OCI-LY1 (cell line): ENCODE measurements around the gene SIRPG.

ENCODE experiments used
- H2AFZ ChIP-seq: fragments of 200-600 bp; sonication (generic), shearing (Covaris generic); 2 replicates; pipeline ENCODE4 v1.6.0; 2014; ENCODE audit warnings: antibody characterized with exemption, mild to moderate bottlenecking, low read length
- H3F3A ChIP-seq: fragments of 200-600 bp; sonication (generic), shearing (Covaris generic); 2 replicates; pipeline ENCODE4 v1.6.0; 2014; ENCODE audit warnings: mild to moderate bottlenecking, antibody characterized with exemption, low read length, moderate library complexity; ENCODE audit not compliant: insufficient read depth
- H3K27ac ChIP-seq: fragments of 200-600 bp; sonication (generic); 2 replicates; pipeline ENCODE4 v1.5.1; 2014; ENCODE audit warnings: low read length, mixed run types, mild to moderate bottlenecking, low read depth; ENCODE audit not compliant: poor library complexity, severe bottlenecking
- H3K27me3 ChIP-seq: fragments of 200-600 bp; sonication (generic); 2 replicates; pipeline ENCODE4 v1.6.0; 2014; ENCODE audit warnings: antibody characterized with exemption, mild to moderate bottlenecking, low read length, moderate library complexity; ENCODE audit not compliant: insufficient read depth
- H3K36me3 ChIP-seq: fragments of 200-600 bp; sonication (generic); 2 replicates; pipeline ENCODE4 v1.6.1; 2014; ENCODE audit warnings: mild to moderate bottlenecking, antibody characterized with exemption, low read length, moderate library complexity, mixed read lengths; ENCODE audit not compliant: insufficient read depth
- H3K4me1 ChIP-seq: fragments of 200-600 bp; sonication (generic); 2 replicates; pipeline ENCODE4 v1.5.1; 2014; ENCODE audit warnings: mild to moderate bottlenecking, low read length, moderate library complexity; ENCODE audit not compliant: insufficient read depth, severe bottlenecking
- H3K4me2 ChIP-seq: fragments of 200-600 bp; sonication (generic), shearing (Covaris generic); 2 replicates; pipeline ENCODE4 v1.6.1; 2014; ENCODE audit warnings: low read length
- H3K4me3 ChIP-seq: fragments of 200-600 bp; sonication (generic); 2 replicates; pipeline ENCODE4 v1.5.1; 2014; ENCODE audit warnings: low read length, low read depth, mild to moderate bottlenecking, mixed read lengths; ENCODE audit not compliant: poor library complexity, severe bottlenecking
- H3K79me2 ChIP-seq: fragments of 200-600 bp; shearing (Covaris generic); 2 replicates; pipeline ENCODE4 v1.6.1; 2016; ENCODE audit warnings: mixed run types, low read length, mixed read lengths; ENCODE audit not compliant: insufficient read depth
- H3K9ac ChIP-seq: fragments of 200-600 bp; sonication (generic), shearing (Covaris generic); 2 replicates; pipeline ENCODE4 v1.6.1; 2014; ENCODE audit warnings: mild to moderate bottlenecking, low read length, mixed read lengths
- H3K9me2 ChIP-seq: fragments of 200-600 bp; sonication (generic), shearing (Covaris generic); 2 replicates; pipeline ENCODE4 v1.6.1; 2014; ENCODE audit warnings: low read depth, mild to moderate bottlenecking, low read length, mixed read lengths
- H3K9me3 ChIP-seq: fragments of 200-600 bp; shearing (Covaris generic); 2 replicates; pipeline ENCODE4 v1.6.1; 2014; ENCODE audit warnings: low read length, mixed read lengths
- H4K20me1 ChIP-seq: fragments of 200-600 bp; sonication (generic), shearing (Covaris generic); 2 replicates; pipeline ENCODE4 v1.6.0; 2016; ENCODE audit warnings: mild to moderate bottlenecking, low read length; ENCODE audit not compliant: insufficient read depth
- EZH2 ChIP-seq: fragments of 200-600 bp; sonication (generic), shearing (Covaris generic); IDR thresholded peaks from 2 replicates; pipeline ENCODE4 v1.8.0; 2017; ENCODE audit warnings: borderline replicate concordance, mixed run types, mild to moderate bottlenecking, antibody characterized with exemption, low read length, moderate library complexity, mixed read lengths
- TF ChIP-seq, protein P1 (sequence below): fragments of 200-600 bp; sonication (generic), shearing (Covaris generic); IDR thresholded peaks from 2 replicates; pipeline ENCODE4 v1.5.1; 2017; ENCODE audit warnings: mild to moderate bottlenecking, antibody characterized with exemption, low read length, moderate library complexity, mixed read lengths

The SIRPG gene

DNA sequence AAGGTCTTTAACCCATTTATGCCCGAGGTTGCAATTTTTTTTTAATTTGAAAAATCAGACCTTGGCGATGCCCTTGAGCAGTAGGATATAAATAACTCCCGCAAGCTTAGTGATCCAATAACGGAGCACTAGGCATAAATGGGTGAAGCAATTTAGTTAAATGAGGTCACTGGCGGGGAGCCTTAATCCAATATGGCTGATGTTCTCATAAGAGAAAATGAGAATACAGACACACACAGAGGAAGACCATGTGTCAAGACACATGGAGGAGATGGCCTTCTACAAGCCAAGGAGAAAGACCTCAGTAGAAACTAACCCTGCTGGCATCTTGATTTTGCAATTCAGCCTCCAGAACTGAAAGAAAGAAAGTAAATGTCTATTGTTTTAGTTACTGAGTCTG lies 735 bp downstream of the SIRPG start:
- TF ChIP-seq, protein P1, sequence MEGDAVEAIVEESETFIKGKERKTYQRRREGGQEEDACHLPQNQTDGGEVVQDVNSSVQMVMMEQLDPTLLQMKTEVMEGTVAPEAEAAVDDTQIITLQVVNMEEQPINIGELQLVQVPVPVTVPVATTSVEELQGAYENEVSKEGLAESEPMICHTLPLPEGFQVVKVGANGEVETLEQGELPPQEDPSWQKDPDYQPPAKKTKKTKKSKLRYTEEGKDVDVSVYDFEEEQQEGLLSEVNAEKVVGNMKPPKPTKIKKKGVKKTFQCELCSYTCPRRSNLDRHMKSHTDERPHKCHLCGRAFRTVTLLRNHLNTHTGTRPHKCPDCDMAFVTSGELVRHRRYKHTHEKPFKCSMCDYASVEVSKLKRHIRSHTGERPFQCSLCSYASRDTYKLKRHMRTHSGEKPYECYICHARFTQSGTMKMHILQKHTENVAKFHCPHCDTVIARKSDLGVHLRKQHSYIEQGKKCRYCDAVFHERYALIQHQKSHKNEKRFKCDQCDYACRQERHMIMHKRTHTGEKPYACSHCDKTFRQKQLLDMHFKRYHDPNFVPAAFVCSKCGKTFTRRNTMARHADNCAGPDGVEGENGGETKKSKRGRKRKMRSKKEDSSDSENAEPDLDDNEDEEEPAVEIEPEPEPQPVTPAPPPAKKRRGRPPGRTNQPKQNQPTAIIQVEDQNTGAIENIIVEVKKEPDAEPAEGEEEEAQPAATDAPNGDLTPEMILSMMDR, result no peak
- TF ChIP-seq EZH2, result no peak
- Histone ChIP-seq H4K20me1 (no peaks in the 10 kb centered on the region), H3K27ac (no peak overlapping the region), H3K9me2 (no peaks in the 10 kb centered on the region), H3F3A (no peaks in the 10 kb centered on the region), H3K36me3 (no peaks in the 10 kb centered on the region), H3K4me2 (no peak overlapping the region), H3K27me3 (no peaks in the 10 kb centered on the region), H3K4me3 (no peak overlapping the region), H3K9ac (no peak overlapping the region), H2AFZ (no peak overlapping the region), H3K79me2 (no peaks in the 10 kb centered on the region), H3K9me3 (no peaks in the 10 kb centered on the region), H3K4me1 (no peaks in the 10 kb centered on the region)

DNA sequence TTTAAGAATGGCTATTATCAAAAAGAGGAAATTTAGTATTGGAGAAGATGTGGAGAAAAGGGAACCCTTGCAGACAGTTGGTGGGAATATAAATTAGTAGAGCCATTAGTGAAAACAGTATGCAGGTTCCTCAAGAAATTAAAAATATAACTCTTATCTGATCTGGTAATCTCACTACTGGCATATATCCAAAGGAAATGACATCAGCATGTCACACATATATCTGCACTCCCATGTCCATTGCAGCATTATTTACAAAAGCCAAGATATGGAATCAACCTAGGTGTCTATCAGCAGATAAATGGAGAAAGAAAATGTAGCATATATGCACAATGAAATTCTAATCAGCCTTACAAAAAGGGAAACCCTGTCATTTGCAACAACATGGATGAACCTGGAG lies 2.6 kb downstream of the SIRPG start:
- no peaks in the 10 kb centered on the region for H3K27me3 ChIP-seq

DNA sequence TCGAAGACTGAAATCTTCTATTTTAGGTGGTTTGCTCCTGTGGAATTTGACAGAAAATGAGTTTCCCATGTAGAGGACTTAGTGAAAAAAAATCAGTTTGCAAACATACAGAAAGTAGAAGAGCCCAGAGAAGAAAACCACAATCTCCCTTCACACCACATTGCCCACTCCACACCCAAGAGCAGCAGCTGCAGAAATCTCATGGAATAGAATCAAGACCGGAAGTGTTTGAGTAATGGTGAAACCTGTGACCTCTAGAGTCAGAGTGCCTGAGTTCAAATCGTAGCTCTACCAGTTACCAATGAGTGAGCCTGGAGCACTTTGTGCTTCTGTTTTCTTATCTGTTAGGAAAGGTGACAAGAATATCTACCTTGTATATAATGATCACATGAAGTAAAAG lies 4.6 kb downstream of the SIRPG start:
- H3K4me3 ChIP-seq, result no peak overlapping the region
- no peaks in the 10 kb centered on the region for H3K27me3 ChIP-seq
- H3K79me2 ChIP-seq, result no peaks in the 10 kb centered on the region
- H3K4me1 ChIP-seq, result no peaks in the 10 kb centered on the region
- no peaks in the 10 kb centered on the region for H3K9me3 ChIP-seq
- H3K9ac ChIP-seq, result no peak overlapping the region
- no peak overlapping the region for H3K27ac ChIP-seq
- TF ChIP-seq, protein P1, result no peak
- TF ChIP-seq EZH2, result no peak
- H3K36me3 ChIP-seq, result no peaks in the 10 kb centered on the region
- H3K9me2 ChIP-seq, result no peaks in the 10 kb centered on the region
- no peaks in the 10 kb centered on the region for H4K20me1 ChIP-seq
- H3K4me2 ChIP-seq, result no peak overlapping the region
- no peaks in the 10 kb centered on the region for H3F3A ChIP-seq
- no peak overlapping the region for H2AFZ ChIP-seq

More for the DNA sequence above, 2.6 kb downstream of the SIRPG start:
- Histone ChIP-seq H4K20me1 (no peaks in the 10 kb centered on the region), H3K9me3 (no peaks in the 10 kb centered on the region), H3K4me3 (no peak overlapping the region), H3K9me2 (no peaks in the 10 kb centered on the region), H3K9ac (no peak overlapping the region), H3K36me3 (no peaks in the 10 kb centered on the region), H3K4me2 (no peak overlapping the region), H3F3A (no peaks in the 10 kb centered on the region), H3K4me1 (no peaks in the 10 kb centered on the region), H3K27ac (no peak overlapping the region), H3K79me2 (no peaks in the 10 kb centered on the region), H2AFZ (no peak overlapping the region)
- TF ChIP-seq EZH2, result no peak
- TF ChIP-seq, protein P1, result no peak
